Hematopoietic multipotent progenitor cell treated with erythropoietin and hydrocortisone succinate and interleukin-3 and kit ligand, for 15 days (in vitro differentiated cells): ENCODE measurements around the gene CDH12.

Experiments used
- DNase-seq: peaks from one replicate; pipeline ENCODE4 v3.0.0-alpha.2; 2015; ENCODE audit warnings: low spot score

The CDH12 gene

DNA sequence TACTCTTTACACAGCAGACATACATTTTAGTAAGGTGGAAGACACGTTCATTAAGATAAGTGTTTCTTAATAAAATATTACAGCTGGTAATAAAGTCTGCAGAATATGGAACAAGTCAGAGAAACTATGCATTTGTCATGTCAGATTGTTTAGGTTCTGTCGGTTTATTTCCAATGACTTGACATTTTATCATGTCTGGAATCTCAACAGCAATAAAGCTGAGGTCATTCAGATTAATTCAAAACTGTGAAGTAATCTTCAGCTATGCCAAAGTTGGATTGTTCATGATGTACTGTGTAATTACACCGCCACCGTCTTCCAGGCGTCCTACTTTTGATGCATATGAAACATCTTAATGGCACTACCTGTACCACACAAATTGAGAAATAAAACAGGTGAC is 1032.6 kb downstream of the CDH12 start:
- no peak for DNase-seq

DNA sequence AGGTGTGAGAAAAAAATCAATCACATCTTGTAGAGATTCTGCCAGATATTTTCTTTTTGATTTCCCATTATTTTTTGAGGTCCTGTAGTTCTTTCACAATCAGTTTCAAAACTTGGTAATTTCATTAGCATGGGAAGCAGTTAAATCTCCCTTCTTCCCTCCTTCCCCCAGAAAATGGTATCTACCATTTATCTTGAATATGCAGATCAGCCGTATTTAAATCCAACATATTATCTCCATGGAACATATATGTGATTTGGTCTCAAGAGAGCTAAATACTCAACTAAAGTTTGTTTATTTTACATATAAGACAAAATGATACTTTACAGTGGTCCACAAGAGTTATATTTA is 1034.8 kb downstream of the CDH12 start:
- DNase-seq, result no peak

DNA sequence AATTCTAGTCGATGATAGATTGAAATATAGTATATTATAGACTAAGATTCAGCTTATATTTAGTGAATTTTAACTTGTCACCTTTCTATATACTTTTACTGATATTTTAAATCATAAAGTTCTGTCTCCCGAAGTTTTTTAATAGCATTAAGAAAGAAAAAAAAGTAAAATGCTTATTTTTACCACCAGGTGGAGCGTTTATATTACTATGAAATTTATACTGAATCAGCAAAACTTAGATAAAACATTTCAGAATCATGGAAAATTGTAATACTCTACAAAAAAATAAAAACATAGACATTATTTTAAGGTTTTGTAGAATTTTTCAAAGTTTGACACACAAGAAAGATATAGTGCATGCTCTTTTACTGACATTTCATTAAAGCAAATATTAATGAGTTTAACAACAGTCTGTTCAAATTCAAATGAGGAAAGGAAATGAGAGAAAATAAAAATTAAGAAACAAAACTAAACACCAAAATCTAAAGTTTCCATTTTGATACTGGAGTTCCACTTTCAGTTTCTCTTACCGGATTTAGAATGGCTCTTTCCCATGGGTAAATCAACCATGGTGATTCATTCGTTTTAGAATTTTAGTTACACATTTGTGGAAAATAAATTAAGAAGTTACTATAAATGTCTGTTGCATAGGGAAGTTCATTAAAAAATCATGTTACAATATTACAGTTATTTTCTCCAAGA is 1035.3 kb downstream of the CDH12 start:
- no peak for DNase-seq

DNA sequence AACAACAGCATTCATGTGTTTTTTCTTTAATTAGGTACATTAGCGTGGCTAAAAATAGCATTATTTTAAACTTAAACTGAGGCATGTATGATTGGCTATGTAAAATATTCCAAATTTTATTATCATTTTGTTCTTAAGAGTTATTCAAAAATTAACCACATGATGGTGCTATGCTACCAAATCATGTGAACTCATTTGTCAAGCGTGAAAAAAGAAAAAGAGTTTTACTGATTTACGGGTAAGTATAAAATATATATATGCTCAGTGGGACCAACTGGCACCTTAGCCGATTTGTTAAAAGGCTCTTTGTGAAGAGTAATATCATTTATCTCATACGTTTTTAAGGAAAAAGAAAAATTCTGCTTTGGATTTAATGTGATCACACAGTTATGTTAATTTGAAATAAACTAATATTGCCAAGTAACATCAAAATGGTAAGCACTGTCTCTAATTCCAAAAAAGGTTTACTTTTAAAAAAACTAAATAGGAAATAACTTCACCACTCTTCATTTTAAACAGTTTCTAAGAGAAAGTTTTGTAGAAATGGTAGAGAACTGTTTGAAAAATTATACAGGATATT is 1042.3 kb downstream of the CDH12 start:
- no peak for DNase-seq

DNA sequence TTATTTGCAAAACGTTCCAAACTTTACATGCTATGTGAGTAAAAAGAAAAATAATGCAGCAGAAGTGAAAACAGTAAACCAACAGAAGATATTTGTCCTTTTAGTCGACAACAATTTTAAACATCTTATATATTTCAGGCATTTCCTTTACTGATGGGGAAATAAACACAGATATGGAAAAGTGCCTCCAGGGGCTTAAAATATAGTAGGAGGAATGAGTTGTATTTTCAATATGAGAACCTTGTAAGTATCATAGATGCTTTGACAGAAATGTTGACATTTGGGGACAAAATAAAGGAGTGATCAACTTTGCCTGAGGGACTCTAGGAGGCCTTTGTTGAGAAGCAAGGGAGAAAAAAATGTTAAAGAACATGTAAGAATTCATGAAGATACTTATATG is 1043.5 kb downstream of the CDH12 start:
- DNase-seq, result no peak

DNA sequence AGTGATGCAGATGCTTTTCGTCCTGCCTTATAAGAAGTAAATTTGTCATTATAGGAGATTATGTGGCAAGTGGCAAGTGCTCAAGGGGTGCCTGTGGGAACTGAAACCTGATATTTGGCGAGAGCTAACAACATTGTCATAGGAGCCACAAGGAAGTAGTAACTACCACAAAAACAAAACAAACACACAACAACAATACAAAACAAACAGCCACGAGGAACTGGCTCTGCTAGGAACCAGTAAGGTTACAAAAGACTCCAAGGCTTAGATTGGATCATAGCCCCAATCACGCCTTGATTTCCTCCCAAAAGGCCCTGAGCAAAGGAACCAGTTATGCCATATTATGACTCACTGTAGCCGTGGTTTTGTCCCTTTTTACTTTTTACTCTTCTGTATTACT is 1045.2 kb downstream of the CDH12 start:
- DNase-seq, result no peak

DNA sequence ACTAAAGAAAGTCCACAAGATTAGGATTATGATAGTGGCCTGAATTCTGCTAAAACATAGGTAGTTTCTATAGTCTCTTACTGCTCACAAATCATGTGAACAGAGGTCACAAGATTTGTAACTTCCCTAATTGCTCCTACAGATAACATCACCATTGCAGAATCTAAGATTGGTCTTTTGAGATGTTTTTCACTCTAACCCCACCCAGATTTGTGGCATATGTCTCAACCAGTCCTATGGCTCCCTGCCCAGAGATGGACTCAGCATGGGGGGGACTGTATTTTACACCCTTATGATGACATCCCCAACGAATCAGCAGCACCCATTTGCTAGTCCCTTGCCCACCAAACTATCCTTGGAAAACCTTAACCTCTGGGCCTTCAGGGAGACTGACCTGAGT is 1046.2 kb downstream of the CDH12 start:
- no peak for DNase-seq

DNA sequence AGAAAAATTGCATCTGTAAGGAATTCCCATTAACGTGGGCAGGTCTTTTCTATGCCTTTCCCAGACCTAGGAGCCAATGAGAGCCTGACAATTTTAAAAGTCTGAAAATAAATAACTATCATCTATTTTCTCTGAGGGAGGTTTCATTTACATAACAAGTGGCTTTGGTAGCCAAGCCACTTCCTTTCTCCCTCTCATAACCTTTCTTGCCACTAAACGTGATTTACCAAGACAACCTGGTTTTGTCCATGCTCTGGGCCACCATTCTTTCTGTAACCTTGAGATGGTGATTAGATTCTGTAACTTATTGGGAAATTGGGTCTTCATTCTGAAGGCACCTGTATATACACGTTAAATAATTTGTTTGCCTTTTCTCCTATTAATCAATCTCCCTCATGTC is 1046.9 kb downstream of the CDH12 start:
- DNase-seq, result no peak

DNA sequence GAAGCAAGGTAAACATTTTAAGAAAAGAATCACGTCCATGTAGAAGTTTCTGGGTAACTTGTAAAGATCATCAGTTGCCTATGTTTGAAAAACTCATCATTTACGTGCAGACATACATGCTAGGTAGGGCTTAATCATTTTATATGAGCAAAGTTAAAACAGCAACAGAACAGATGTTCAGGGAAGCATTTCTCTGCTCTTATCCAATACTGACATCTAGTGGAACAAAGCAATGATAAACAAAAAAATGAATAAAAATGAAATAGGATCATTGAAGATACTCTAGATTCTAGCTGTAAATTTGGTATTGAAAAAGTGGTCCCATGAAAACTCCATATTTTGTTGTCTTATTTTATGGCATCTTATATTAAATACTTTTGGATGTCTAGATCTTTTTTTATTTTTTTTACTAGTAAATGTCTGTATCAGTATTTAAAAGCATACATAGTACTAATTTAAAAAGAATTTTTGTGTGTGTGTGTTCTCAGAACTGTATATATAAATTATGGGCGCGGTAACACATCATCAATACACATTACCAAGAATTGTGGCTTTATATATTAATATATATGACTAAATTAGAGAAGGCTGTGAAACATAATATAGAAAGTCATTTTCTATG is 1050.2 kb downstream of the CDH12 start:
- DNase-seq, result no peak

DNA sequence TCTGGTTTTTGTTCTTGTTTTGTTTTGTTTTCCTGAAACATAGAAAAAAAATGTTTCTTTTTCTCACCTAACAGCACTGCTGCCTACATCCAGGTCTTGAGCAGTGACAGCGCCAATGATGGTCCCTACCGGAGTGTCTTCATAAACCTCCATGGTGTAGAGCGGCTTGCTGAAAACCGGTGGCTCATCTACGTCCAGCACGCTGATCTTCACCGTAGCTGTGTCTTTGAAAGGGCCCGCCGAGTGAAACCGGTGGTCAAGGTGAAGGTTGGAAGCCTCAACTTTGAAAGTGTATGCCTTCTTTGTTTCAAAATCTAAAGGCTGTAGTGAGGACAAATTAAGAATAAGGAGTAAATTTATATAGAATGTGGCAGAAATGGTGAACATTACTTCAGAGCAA is 1051.0 kb downstream of the CDH12 start:
- DNase-seq, result no peak

DNA sequence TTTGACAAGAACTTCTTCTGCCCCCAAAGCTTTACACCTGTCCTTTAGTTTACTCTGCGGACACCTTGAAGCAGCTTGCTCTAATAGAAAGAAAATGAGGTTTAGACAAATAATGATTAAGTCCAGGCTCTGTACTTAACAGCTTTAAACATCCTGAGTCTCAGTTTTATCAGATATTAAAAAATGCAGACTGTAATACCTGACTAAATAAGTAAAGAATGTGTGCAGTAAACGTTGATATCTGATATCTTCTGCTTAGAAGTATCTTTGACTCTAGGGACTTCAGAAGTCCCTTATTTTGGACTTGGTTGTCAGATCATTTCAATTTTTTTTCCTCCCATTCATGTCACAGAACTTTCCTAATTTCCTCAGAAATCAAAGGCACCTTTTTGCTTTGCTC is 1060.4 kb downstream of the CDH12 start:
- no peak for DNase-seq

DNA sequence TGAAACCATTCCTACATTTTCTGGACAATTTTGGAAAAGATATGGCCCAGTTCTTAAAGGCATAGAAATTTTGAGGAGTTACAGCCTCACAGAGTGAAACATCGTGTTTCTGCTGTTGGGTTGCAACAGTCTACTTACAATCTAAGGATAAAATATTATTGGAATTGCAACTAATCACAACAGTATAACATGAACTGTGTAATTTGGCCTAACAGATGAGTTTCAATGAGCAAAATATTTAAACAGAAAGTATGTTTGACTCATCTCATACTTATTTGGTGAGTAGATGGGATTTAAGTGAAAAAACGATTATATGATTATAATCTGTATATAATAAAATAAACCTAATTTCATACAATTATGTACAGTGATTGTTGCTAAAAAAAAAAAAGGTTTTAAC is 1061.8 kb downstream of the CDH12 start:
- no peak for DNase-seq

DNA sequence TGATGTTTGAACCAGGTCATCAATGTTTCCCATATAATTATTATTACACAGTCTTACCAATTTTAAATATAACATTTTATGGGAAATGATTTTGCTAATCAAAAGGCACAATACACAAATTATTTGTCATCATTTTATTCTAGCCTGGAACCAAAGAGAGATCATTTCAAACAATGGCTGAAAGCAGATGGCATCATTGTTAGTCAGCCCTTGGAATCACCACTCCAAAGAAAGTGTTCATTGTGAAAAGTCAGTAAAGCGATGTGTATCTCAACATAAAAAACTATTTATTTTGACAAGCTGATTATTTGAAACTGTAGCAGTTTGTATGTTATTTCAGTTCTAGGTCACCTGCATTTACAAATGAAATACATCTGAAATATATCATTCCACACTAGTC is 1068.7 kb downstream of the CDH12 start:
- DNase-seq, result no peak

DNA sequence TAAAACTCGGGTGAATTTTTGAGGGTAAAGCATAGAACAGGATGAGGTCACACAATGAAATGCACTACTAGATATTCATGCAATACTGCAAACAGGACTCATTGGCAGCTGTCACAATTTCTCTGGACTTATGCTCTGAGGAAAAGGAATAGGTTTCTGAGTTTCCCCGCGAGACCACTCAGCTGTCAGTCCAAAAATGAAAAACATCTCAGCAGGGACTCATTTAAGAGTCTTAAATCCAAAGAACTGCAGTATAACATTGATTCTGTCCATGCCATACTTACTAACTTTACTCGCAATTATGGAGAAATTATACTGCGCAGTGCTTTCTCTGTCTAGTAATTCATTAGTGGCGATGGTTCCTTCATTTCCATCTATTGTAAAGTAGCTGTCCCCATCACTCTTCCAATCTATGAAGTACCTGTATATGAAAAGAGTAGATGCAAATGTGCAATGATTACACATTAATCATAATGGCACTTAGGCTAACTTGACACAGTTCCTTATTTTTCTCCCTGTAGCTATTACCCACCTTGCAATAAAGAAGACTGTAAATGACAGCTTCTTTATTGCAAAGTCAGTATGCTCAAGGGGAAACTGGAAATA is 1070.0 kb downstream of the CDH12 start:
- no peak for DNase-seq

DNA sequence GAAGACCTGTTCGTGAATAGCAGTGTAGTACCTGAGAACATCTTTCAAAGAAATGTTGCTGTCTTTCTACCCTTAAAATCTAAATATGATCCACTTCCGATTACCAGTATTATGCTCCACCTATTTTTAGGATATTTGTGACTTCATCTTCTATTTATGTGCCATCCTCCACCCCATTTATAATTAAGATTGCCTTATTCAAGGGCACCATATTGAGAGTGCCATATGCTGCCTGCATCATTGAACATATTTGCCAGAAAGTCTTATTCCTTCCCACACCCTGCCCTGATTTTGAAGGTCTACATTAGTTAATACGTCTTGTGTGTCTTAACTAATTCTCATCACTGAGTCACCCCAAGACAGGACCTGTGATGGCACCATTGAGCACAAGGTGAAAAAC is 1076.7 kb downstream of the CDH12 start:
- DNase-seq, result no peak

DNA sequence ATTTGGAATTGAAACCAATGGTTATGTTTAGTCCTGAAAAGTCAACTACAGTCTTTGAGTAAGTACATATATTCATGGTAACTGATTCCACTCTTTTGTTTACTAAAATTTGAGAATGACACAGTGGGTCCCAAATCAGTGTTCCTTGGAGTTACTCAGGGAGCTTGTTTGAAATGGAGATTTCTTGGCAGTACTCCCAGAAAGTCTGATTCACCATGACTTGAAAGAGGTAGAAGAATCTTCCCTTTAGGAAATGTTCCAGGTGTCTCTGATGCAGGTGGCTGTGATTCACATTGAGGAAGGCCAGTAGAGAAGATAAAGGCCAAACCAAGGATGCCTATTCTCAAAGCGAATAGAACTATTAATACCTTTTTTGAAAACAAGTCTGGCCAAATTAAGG is 1078.3 kb downstream of the CDH12 start:
- no peak for DNase-seq

DNA sequence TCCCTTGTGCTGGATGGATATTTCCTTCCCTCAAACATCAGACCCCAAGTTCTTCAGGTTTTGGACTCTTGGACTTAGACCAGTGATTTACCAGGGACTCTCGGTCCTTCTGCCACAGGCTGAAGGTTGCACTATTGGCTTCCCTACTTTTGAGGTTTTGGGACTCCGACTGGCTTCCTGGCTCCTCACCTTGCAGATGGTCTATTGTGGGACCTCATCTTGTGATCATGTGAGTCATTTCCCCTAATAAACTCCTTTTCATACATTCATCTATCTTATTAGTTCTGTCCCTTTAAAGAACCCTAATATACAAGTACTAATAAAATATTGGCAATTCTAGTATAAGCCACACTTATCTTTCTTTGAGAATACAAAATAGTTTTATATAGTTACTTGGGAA is 1078.9 kb downstream of the CDH12 start:
- DNase-seq, result no peak

DNA sequence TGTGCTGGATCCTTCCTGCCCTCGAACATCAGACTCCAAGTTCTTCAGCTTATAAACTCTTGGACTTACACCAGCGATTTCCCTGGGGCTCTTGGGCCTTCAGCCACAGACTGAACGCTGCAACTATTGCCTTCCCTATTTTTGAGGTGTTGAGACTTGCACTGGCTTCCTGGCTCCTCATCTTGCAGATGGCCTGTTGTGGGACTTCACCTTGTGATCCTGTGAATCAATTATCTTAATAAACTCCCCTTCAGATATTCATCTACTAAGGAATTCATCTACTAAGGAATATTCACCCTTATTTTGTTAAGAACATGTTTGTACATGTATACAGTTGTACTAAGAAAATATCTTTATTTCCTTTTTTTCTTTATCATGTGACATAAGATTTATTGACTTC is 1079.7 kb downstream of the CDH12 start:
- DNase-seq, result no peak

DNA sequence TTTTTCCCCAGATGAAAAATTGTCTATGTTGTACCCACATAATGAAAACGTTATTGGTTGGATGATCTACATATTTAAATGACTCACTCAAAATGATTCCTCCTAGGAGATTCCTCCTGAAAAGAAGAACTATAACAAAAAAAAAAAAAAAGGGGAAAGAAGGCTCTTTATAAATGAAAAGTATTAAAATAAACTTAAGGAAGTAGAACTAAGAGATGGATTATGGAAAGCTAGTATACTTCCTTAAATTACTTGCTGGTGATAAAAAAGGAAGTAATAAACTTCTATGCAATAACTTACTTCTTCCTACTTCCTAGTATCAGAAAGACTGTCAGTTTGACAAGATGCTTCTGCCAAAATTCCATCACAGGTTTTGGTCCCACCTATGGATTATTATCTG is 1087.7 kb downstream of the CDH12 start:
- DNase-seq, result no peak

DNA sequence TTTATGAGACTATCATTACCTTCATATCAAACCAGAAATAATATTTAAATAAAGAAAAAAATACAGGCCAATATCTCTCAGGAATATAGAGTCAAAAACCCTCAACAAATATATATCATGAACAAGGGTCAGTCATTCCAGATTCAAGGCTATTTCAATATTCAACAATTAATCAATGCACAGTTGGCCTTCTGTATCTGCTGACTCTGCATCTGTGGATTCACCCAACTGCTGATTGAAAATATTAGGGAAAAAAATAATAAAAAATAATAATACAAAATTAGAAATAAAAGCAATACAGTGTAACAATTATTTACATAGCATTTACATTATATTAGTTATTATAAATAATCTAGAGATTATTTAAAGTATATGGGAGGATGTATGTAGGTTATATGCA is 1114.0 kb downstream of the CDH12 start:
- no peak for DNase-seq

DNA sequence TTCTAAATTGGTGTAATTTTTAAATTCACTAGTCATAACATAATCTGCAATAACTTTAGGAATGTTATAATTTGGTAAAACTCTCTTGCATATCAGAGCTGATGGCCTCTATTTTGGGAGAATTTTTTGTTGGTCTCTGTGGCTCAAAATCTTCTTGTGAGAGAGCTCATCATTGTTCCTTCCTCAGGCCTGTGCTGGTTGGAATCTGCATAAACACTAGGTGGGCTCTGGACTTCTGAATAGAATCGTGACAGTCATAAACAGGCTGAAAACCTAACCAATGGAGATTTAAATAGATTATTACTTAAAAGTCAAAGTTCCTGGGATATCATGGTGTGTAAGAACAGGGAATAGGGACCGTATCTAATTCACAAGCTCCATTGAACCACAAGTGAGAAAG is 1129.6 kb downstream of the CDH12 start:
- DNase-seq, result no peak

DNA sequence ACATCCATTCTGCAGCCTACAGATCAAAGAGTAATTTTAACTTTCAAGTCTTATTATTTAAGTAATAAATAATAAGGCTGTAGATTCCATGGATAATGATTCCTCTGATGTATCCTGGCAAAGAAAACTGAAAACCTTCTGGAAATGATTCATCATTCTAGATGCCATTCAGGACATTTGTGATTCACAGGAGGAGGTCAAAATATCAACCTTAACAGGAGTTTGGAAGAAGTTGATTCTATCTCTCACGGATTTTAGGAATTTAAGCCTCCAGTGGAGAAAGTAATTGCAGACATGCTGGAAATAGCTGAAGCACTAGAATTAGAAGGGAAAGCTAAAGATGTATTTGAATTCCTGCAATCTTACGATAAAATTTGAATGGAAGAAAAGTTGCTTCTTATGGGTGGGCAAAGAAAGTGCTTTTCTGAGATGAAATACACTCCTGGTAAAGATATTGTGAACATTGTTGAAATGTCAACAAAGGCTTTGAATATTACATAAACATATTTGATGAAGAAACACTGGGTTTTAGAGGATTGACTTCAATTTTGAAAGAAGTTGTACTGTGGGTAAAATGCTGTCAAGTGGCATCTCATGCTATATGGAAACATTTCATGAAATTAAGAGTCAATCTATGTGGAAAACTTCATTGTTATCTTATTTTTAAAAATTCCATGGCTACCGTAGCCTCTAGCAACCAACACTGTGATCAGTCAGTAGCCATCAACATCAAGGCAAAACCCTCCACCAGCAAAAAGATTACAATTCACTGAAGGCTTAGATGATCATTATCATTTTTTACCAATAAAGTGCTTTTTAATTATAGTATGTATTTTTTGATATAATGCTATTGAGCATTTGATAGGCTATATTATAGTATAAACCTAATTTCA is 1141.0 kb downstream of the CDH12 start:
- DNase-seq, result no peak

DNA sequence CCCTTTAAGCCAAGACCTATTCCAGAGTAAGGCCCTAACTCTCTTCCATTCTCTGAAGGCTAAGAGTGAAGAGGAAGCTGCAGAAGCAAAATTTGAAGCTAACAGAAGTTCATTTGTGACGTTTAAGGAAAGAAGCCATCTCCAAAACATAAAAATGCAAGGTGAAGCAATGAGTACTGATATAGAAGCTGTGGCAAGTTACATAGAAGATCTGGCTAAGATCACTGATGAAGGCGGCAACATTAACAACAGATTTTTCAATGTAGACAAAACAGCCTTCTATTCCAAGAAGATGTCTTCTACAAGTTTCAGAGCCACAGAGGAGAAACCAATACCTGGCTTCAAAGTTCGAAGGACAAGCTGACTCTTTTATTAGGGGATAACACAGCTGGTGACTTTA is 1143.4 kb downstream of the CDH12 start:
- DNase-seq, result no peak
